Measurements from ENCODE around the gene NXN.
A peak's percentile ranks its signal among the peaks of the same experiment; 100 is the strongest.
"Not testable (repeated sequence)": the region's sequence is repeated elsewhere in the genome, so short reads cannot be mapped to it uniquely, and the experiment has no call there.

NXN gene

DNA sequence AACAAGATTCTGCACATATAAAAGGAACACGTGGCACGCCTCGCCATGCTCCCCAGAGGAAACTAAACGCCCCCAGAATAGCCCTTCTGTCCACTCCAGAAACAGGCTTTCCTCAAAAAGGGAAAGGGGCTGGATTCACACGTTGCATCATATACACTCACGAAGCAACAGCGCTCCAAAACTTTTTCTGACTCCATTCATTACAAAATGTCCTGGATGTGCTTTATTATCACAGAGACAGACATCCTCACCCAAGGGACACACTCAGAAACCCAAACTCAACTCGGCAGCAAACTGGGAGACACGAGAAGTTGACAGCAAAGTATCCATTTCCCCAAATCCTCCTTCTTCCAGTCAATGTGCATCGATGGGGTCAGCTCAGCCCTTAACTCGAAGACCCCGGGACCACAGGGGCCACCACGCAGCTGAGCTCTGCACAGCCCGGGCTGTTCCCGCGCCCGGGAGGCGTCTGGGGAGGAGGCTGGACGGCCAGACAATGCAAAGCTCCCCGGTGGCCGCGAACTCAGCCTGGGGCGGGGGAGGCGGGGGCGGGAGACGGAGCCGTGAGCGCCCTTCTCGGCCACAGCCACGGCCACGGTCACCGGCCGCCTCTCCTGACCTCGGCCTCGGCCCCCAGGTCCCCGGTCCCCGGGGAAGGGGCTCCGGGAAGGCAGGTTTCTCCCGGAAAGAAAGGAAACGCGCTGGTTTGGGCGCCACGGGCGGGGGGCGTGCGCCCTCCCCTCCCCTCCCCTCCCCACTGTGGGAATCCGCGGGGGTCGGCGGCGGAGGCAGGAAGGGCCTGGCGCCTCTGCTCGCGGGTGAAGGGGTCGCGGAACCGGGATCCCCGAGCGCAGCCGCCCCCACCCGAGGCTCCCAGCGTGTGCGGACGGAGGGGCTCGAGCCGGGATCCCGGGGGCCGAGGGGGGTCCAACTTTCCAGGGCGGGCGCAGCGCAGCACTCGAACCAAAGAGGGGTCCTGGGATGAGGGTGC is 1.2 kb downstream of the NXN start:
- peak; percentile 81 for DNase-seq

GRCh38 chr17:977166-977565 is 2.4 kb downstream of the NXN start:
- no peak for DNase-seq

GRCh38 chr17:976312-976711 is 3.3 kb downstream of the NXN start:
- DNase-seq: no peak

DNA sequence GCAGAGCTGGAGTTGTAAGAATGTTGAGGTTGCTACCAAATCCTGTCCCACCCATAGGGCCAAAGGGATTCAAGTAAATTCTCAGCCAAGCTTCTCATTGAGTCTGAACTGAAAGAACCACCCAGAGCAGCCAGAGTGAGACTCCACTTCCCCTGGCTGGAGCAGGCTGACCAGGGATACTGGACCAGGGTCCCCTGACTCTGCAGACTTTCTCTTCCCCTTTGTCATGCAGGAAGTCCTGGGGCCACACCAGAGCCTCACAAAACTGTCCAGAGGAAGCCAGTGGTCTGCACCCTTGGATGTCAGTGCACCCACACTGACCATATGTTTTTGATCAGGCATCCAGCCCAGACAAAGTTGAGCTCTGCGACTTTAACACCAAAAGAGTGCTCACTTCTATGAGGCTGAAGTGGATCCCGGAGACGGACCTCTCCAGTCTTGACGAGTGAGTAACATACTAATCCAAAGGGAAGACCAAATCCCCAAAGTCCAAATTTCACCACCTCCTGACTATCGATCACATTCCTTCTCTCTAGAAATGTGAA is 4.1 kb downstream of the NXN start:
- no peak for DNase-seq

DNA sequence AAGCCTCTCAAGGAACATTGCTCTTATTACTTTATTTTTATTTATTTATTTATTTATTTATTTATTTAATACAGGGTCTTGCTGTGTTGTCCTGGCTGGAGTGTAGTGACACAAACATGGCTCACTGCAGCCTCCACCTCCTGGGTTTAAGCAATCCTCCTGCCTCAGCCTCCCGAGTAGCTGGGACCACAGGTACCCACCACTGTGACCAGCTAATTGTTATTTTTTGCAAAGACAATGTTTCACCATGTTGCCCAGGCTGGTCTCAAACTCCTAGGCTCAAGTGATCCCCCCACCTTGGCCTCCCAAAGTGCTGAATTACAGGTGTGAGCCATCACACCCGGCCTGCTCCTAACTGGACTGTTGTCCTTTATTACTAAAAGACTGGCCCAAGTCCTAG is 4.8 kb downstream of the NXN start:
- DNase-seq: not testable (repeated sequence)

- DNase-seq: no peak
Measured at GRCh38 chr17:973053-973452, 6.5 kb downstream of the NXN start.

DNA sequence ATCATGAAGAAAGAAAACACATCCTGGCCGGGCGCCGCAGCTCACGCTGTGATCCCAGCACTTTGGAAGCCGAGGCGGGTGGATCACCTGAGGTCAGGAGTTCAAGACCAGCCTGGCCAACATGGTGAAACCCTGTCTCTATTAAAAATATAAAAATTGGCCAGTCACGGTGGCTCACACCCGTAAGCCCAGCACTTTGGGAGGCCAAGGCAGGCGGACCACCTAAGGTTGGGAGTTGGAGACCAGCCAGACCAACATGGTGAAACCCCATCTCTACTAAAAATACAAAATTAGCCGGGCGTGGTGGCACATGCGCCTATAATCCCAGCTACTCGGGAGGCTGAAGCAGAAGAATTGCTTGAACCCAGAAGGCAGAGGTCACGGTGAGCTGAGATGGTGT is 7.7 kb downstream of the NXN start:
- not testable (repeated sequence) for DNase-seq

DNA sequence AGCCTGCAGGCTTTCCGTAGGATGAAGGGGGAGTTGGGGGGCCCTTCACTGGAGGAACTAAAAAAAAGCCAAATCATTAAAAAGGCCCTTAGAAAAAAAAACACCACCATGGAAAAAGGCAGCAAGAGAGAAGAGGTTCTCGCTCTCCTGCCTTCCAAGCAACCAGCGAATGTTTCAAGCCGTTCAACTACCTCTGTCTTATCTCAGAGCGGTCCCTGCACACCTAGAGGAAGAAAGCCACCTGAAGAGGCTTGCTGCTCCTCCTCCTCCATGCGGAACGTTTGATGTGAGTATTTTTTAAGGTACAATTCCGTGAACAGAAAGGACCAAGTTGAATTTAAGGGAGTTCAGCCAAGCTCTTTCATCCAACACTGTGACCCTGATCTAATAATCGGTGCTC is 9.2 kb downstream of the NXN start:
- DNase-seq: no peak

DNA sequence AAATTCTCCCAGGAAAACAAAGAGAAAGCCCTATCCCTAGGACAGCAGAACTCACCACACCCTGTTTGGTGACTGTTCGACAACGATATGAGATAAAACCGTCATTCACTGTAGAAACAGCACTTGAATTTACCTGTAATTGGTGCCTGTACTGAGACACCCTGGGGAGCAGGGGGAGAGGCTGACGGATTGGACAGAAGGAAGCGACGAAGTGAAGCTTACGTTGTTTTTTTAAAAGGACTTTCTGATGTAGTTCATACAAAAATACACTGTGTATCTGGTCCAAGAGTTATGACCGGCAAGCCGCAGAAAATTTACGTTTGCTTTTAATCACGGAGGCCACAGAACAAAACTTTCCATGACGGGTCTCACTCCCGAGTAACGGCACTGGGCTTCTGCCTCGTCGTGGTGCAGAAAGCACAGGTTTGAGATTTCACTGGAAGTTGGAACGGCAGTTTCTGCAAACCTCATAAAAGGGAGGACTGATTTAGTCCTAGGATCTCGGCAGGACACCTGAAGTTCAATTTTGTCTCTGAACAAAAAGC is 9.7 kb downstream of the NXN start:
- DNase-seq: no peak

DNA sequence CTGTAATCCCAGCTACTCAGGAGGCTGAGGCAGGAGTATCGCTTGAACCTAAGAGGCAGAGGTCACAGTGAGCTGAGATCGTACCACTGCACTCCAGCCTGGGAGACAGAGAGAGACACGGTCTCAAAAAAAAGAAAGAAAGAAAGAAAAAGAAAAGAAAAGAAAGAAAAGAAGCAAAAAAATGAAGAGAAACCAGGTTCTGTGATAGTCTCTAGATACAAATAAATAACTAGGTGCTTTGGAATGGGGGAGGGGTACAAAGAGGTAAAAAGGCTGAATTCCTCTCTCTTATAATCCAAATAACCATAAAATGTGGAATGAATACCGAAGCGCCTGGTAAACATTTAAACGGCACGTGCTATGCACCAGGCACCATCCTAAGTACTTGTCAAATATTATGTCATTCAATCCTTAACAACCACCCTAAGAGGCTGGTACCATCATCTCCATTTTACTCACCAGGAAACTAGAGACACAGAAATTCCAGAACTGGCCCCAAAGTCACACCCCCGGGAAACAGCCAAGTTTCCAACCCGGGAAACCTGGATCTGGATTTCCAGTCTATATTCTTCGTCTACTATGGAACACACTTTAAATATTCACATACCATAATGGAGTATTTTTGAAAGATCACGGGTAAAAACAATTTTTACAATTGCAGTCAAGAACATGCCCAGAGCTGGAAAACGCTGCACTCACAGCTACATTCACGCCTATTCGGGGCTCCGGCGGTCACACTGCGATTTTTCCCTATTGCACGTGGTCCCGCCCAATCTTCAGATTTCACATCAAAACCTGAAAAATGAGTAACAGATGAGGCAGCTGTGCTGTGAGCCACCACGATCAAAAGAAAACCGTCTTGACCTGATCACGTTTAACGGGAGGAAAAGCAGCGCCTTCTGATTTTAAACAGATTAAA is 10.5 kb downstream of the NXN start:
- DNase-seq: no peak

- no peak for DNase-seq
Measured at GRCh38 chr17:967122-967521, 12.5 kb downstream of the NXN start.

DNA sequence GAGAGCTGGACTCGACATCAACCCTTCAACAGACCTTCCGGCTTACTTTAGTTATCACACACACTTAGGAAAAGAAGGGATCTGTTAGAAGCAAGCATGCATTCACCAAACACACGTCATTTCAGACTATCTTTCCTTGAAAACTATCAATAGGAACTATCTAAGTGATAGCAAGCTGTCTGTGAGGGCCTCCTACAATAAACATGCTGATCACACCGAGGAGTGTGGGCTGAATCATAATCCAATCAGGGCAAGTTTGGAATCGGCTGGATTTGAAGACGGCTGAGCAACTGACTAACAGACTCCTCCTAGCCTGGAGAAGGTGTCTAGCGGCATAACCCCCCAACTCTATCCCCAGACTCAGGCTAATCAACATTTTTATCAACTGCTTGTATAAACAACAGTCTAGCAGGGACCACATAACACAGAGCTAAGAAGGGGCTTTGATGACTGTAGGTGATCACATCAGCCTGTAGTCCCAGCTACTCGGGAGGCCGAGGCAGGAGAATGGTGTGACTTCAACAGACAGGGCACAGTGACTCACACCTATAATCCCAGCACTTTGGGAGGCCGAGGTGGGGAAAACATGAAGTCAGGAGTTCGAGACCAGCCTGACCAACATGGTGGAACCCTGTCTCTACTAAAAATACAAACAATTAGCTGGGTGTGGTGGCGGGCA is 14.1 kb downstream of the NXN start:
- DNase-seq: no peak

- DNase-seq: peak; percentile 67
Measured at GRCh38 chr17:964876-965275, 14.7 kb downstream of the NXN start.

GRCh38 chr17:962670-963069 is 16.9 kb downstream of the NXN start:
- peak; percentile 71 for DNase-seq

GRCh38 chr17:962166-962565 is 17.4 kb downstream of the NXN start:
- DNase-seq: no peak

DNA sequence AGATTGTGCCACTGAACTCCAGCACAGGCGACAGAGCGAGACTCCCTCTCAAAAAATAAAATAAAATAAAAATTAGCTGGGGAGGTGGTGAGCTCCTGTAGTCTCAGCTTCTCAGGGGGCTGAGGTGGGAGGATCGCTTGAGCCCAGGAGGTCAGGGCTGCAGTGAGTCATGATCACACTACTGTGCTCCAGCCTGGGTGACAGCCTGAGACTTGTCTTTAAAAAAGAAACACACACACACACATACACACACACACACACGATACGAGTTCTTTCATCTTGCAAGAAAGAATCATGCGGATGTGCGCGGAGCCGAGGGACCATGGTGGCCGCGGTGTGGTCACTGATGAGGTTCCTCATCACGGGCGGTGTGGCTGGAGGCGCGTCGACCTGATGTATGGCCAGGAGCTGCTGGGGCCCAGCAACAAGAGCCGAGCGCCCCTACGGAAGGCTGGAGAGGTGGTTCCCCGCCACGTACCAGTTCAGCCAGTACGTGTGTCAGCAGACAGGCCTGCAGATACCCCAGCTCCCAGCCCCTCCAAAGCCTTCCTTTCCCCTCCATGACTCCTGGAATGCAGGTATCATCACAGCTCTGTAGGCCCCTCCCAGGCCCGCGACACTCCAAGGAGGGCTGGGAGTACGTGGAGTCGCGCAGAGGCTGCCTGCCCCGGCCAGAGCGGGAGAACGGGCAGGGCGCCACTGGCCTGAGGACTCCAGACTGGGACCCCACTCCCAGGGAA is 20.7 kb downstream of the NXN start:
- DNase-seq: no peak

GRCh38 chr17:957856-958421 is 21.6 kb downstream of the NXN start:
- no peak for DNase-seq

DNA sequence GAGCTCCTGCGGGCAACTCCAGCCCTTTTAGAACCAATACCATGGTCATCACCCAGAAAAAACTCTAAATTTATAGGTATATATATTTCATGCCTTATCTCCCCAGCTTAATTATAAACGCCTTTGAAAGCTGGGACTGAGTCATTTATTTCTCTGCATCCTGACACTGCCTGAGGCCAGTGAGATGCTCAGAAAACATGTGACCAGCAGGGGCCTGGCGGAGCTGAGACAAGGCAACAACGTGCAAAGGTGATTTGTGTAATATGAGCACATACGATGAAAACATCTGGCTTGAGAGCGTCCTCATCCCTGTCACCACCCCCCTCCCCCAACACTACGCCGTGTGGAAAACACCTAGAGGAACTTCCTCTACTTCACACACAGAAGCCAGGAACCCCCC is 22.7 kb downstream of the NXN start:
- DNase-seq: no peak

DNA sequence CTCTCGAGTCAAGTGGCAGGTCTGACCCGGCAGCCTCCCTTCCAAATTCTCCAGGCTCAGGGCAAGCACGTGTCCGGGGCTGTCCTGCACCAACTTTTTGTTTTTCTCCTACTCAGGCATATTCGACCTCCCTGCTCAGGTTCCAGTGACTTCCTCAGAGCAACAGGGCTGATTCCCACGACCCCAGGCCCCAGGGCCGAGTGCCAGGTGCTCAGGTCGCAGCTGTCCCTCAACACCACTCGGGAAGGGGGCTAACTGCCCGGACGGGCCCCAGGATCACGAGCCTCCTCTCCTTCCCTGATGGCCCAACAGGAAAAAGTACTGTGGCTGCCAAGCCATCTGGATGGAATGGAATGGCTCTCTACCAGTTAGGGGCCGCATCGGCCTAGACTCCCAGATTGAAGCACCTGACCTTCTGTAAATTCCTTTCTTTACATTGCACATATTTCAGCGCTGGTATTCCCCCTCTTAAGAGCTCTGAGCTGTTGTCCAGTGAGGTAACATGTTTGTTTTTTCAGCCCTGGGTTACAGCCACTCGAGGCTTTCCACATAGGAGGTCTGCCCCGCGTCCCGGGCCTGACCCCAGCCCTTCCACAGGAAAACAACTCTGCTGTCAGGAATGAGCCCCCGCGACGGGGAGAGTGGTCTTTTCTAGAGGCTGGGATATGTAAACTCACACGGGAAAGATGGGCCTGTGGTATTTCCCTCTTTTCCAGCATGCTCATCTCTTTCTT is 25.0 kb downstream of the NXN start:
- DNase-seq: no peak

GRCh38 chr17:953767-954166 is 25.8 kb downstream of the NXN start:
- DNase-seq: no peak

- not testable (repeated sequence) for DNase-seq
Measured at GRCh38 chr17:952592-952991, 27.0 kb downstream of the NXN start.
